ENCODE results near the gene BBX.

The BBX gene

DNA sequence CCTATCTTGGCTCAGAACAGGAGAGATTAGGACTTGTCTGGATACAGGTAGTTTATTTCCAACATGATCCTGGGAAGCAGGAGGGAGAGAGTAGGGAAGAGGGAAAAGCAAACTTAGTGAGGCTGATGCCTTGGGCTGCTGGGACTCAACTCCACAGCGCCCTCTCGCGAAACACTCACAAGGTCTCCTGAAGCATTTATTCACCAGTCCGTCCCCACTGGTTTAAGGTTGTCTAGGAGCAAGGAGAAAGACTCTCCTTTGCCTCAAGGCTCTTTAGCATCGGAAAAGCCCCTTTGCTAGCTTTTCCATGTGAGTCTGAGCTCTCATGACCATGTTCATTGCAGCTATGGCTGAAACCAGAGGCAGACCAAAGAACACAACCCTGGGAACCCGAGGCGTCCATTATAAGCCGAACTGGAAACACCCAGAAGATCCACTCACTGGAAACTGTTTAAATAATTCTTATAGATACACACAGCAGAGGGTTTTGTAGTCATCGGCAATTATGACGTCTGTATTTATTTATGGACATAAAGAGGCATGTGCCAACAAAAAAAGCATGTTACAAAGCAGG, 323.6 kb downstream of the BBX start:
- peak; percentile 22 for DNase-seq (ENCODE audit: low spot score)

DNA sequence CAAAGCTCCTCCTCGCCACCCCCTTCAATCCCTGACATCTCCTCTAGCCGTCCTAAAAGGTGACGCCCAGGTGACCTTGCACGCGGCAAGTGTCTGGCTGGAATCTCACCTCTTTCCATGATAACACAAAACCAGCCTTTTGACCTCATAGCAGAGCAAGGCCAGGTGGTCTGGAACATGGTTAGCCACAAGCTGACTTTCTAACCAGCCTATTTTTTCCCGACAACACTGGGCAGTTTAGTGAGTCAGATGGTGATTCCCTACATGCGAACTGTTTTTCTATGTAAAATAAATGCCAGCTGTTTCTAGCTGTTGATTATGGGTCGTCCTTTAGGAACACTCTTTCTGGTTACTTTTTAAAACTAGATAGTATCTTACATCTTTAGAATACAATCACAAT, 325.0 kb downstream of the BBX start:
- no peak for DNase-seq (ENCODE audit: low spot score)

DNA sequence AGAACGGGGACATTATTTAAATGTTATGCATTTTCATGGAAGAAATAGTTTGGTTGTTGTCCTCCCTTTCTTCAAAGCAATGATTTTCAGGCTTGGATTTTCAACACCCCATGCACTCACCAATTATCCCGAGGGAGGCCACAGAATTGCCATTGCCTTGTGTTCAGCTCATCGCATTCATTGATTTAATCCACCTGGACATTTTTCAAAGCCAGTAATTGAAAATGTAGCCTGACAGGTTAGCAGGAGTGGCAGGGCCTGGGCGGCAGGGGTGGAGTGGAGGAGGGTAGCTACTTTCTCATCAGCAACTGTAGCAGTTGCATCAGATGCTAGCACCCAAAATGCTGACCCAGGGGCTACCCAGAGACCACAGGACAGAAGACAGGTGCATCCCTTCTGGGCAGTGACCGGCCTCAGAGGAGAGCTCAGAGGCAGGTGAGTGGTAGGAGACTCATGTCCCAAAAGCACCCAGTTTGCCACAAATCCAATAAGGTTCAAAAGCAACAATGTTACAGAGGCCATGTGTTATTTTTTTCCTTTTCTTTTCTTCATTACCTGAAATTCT, 325.7 kb downstream of the BBX start:
- DNase-seq (ENCODE audit: low spot score): no peak

DNA sequence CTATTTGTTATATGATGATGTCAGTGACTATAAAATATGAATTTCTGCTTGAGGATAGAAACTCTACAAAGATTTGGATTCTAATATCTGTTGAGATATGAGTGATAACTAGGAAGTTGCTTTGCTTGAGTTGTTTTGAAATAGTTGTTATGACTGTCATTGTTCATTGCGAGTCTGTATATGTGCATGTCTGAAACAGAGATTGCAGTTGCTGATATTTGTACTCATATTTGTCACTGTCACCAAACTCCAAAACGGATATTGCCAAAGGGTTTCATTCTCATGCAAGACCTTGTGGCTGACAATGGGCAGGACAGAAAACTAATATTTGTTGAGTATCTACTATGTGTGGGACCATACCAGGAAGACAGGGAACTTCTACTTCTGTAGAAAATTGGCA, 327.9 kb downstream of the BBX start:
- no peak for DNase-seq (ENCODE audit: low spot score)

DNA sequence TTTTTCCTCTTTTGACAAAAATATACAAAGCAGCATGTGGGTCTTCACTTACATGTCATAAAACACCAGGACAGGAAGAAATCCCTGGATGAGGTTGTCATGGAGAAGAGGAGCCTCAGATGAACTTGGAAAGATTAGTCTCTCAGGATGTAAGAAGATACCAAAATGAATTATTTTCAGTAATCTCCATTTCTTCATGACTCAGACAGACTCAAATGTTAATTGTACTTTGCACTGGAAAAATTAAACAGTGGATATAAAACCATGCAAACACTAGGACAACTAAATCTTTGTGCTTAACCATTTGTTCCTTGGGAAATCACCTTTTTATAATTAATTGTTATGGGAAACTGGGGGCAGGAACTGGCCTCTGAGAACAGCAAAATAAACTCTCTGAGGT, 331.1 kb downstream of the BBX start:
- DNase-seq (ENCODE audit: low spot score): no peak

DNA sequence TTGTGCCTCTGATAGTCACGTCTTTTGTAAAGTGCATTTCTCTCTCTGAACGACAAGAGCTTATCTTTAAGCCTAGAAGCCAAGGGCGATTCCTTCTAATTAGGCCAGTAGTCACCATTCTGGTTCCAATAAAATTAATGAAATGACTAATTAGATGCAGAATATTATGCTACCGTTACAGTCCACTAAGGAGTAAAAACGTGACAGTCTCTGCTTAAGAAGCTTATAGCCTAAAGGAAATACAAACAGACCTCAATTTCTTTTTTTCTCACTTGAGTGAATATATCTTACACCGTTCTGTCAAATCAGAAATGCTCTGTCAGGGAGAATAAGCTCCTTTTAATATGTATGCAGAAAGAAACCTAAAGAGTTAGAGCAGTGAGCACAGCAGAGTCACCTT, 332.0 kb downstream of the BBX start:
- no peak for DNase-seq (ENCODE audit: low spot score)

DNA sequence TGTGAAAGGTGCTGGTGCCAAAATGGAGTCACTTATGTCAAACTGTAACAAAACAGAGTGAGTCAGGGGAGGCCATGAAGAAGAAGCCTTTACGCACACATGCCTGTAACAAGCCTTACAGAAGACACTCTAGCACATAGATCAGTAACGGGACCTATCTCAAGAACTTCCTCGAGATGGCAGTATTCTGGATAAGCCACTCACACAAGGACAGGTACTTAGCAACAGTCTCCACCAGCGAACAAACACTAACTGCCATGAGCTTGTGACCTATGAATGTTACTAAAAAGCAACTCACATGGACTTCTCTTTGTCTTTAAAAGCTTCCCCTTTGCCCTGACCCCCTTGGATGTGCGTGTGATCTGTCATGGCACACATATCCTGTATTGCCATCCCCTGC, 332.9 kb downstream of the BBX start:
- peak; percentile 36 for DNase-seq (ENCODE audit: low spot score)

DNA sequence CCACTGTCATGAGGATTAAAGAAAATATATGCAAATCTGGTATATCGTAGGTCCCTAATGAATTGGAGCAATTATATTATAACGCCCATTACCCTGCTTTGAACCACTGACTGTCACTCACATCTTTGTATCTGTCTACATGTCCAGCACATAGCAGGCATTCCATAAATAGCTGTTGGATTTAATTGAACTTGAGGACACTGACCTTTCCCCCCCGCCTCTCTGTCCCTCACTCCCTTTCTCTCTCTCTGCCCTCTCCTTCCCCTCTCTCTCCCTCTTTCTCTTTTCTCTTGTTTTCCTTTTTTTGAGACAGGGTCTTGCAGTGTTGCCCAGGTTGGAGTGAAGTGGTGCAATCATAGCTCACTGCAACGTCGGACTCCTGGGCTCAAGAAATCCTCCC, 335.1 kb downstream of the BBX start:
- DNase-seq (ENCODE audit: low spot score): no peak

DNA sequence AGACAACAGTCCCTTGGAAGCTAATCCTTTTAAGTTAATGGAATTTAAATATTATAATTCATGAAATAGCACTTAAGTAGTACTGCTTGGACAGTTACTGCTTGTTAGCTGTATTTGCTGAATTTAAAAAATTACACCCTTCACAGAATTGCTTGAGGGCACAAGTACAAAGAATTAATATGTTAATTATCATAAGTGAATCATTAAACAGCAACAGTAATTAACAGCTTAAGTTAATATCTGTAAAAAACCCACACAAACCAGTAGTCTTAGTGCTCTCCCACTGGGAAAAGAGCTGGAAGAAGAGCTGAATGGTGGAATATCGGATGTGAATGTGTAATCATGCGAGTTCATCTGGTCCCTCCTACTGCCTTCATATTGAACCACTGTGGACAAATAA, 336.1 kb downstream of the BBX start:
- no peak for DNase-seq (ENCODE audit: low spot score)

All from LoVo (cell line).